ENCODE measurements around the gene TMEM144. TPM values are rescaled to one million over a fixed set of nuclear protein-coding genes. Genes with fewer than 3 reads are reported as not detected.

Gene TMEM144
- total and polyA plus RNA-seq, 2 donors (not counting 1 experiment from before 2014, with no cell fraction given), result 1.5 to 4.6 TPM

DNA sequence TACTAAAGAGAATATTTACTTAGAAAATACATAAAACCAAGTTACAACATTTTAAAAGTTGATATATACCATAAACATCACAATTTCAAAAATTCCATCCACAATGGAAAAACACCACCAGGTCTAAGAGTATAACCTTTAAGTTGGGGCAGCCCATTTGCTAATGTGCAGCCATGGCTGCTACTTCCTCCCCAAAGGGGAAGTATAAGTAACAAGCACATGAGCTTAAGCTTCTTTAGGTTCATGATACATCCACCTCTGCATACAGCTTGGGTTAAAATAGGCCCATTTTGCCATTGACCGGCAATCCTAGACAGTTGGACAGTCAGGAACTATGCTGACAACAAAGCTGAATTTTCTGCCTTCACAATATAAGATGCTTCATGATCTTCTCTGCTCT lies 20.9 kb upstream of the TMEM144 start:
- Histone ChIP-seq H3K4me2 (ENCODE audit: extremely low read depth, insufficient read depth, low read length) (no peak overlapping the region), H3K9ac (ENCODE audit: insufficient read depth, low read length) (no peak overlapping the region), H3K27me3 (ENCODE audit: control insufficient read depth, insufficient read depth, low read length) (no peaks in the 10 kb centered on the region), H3K9me3 (ENCODE audit: control insufficient read depth, insufficient read depth, low read depth, low read length) (no peaks in the 10 kb centered on the region), H4K20me1 (ENCODE audit: control insufficient read depth, extremely low read depth, insufficient read depth, low read length) (no peaks in the 10 kb centered on the region), H3K79me2 (ENCODE audit: control insufficient read depth, insufficient read depth, low read length) (no peaks in the 10 kb centered on the region), H3K4me3 (replicated peaks in 1 of 4; ENCODE audit: control extremely low read depth in 1 of 4, insufficient read depth in 1 of 4, low read depth in 3 of 4, low read length in 4 of 4) (no peak overlapping the region), H3K27ac (ENCODE audit: insufficient read depth, low read length) (no peak overlapping the region), H3K36me3 (ENCODE audit: control insufficient read depth, insufficient read depth, low read length) (no peaks in the 10 kb centered on the region), H3K4me1 (ENCODE audit: control insufficient read depth, extremely low read depth, insufficient read depth, low read length) (no peaks in the 10 kb centered on the region), H2AFZ (ENCODE audit: low read length) (no peak overlapping the region)
- TF ChIP-seq EZH2 (IDR thresholded peaks at IDR 0.05; ENCODE audit: low read length, missing control alignments) (no peak), CTCF (conservative IDR thresholded peaks at IDR 0.05 in 1 of 2, IDR thresholded peaks at IDR 0.05 in 1 of 2; ENCODE audit: low read depth in 1 of 2, low read length in 2 of 2) (no peak)
- no peak for DNase-seq (ENCODE audit: low read depth in 2 of 2)

GRCh38 chr4:158190718-158191117 lies 19.6 kb upstream of the TMEM144 start:
- H3K4me1 ChIP-seq (ENCODE audit: control insufficient read depth, extremely low read depth, insufficient read depth, low read length), result no peaks in the 10 kb centered on the region
- DNase-seq (ENCODE audit: low read depth in 2 of 2), result no peak
- H3K9ac ChIP-seq (ENCODE audit: insufficient read depth, low read length), result no peak overlapping the region
- H3K79me2 ChIP-seq (ENCODE audit: control insufficient read depth, insufficient read depth, low read length), result no peaks in the 10 kb centered on the region
- H3K36me3 ChIP-seq (ENCODE audit: control insufficient read depth, insufficient read depth, low read length), result no peaks in the 10 kb centered on the region
- no peaks in the 10 kb centered on the region for H4K20me1 ChIP-seq (ENCODE audit: control insufficient read depth, extremely low read depth, insufficient read depth, low read length)
- TF ChIP-seq CTCF (conservative IDR thresholded peaks at IDR 0.05 in 1 of 2, IDR thresholded peaks at IDR 0.05 in 1 of 2; ENCODE audit: low read depth in 1 of 2, low read length in 2 of 2) (no peak), EZH2 (IDR thresholded peaks at IDR 0.05; ENCODE audit: low read length, missing control alignments) (no peak)
- no peak overlapping the region for H3K4me3 ChIP-seq (replicated peaks in 1 of 4; ENCODE audit: control extremely low read depth in 1 of 4, insufficient read depth in 1 of 4, low read depth in 3 of 4, low read length in 4 of 4)
- no peak overlapping the region for H3K4me2 ChIP-seq (ENCODE audit: extremely low read depth, insufficient read depth, low read length)
- no peak overlapping the region for H2AFZ ChIP-seq (ENCODE audit: low read length)
- no peaks in the 10 kb centered on the region for H3K27me3 ChIP-seq (ENCODE audit: control insufficient read depth, insufficient read depth, low read length)
- no peaks in the 10 kb centered on the region for H3K9me3 ChIP-seq (ENCODE audit: control insufficient read depth, insufficient read depth, low read depth, low read length)
- no peak overlapping the region for H3K27ac ChIP-seq (ENCODE audit: insufficient read depth, low read length)

DNA sequence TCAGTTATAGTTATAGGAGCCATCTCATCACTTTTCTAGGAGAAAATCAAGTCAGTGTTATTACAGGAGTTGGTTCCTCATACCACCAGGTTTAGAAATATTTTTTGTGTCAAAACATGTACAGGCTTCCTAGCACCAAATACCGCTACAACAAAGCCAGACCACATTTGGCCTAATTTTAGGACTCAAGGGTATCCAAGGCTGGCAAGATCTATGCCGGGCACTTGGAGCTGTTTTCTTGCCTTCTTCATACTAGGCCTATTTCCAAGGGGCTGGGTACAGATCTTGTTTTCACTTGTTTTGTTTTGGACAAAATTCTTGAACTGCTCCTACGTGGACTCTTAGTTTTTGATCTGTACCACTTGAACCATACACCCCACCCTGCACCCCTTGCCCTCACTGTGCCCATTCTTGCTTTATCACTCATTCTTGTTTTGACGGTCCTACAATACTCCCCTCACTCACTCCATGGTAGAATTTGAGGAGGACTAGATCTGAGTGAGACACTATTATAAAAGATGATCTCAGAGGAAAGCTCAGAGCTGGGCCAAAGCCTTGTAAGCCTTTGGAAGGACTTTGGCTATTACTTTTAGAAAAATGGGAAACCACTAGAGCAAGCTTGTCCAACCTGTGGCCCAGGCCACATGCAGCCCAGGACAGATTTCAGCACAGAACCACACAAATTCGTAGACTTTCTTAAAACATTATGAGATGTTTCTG lies 17.7 kb upstream of the TMEM144 start:
- H3K27me3 ChIP-seq (ENCODE audit: control insufficient read depth, insufficient read depth, low read length), result peaks cover 3% of the 10 kb centered on the region
- no peak overlapping the region for H2AFZ ChIP-seq (ENCODE audit: low read length)
- TF ChIP-seq EZH2 (IDR thresholded peaks at IDR 0.05; ENCODE audit: low read length, missing control alignments) (no peak), CTCF (conservative IDR thresholded peaks at IDR 0.05 in 1 of 2, IDR thresholded peaks at IDR 0.05 in 1 of 2; ENCODE audit: low read depth in 1 of 2, low read length in 2 of 2) (no peak)

More for the DNA sequence above, 17.7 kb upstream of the TMEM144 start:
- DNase-seq (ENCODE audit: low read depth in 2 of 2), result no peak
- Histone ChIP-seq H4K20me1 (ENCODE audit: control insufficient read depth, extremely low read depth, insufficient read depth, low read length) (no peaks in the 10 kb centered on the region), H3K9ac (ENCODE audit: insufficient read depth, low read length) (no peak overlapping the region), H3K4me2 (ENCODE audit: extremely low read depth, insufficient read depth, low read length) (no peak overlapping the region), H3K4me3 (replicated peaks in 1 of 4; ENCODE audit: control extremely low read depth in 1 of 4, insufficient read depth in 1 of 4, low read depth in 3 of 4, low read length in 4 of 4) (no peak overlapping the region), H3K4me1 (ENCODE audit: control insufficient read depth, extremely low read depth, insufficient read depth, low read length) (no peaks in the 10 kb centered on the region), H3K9me3 (ENCODE audit: control insufficient read depth, insufficient read depth, low read depth, low read length) (no peaks in the 10 kb centered on the region), H3K79me2 (ENCODE audit: control insufficient read depth, insufficient read depth, low read length) (no peaks in the 10 kb centered on the region), H3K27ac (ENCODE audit: insufficient read depth, low read length) (no peak overlapping the region), H3K36me3 (ENCODE audit: control insufficient read depth, insufficient read depth, low read length) (no peaks in the 10 kb centered on the region)
